Measurements from ENCODE around the gene TMED6. TPM values are rescaled to one million over a fixed set of nuclear protein-coding genes. Genes with fewer than 3 reads are reported as not detected.

Gene TMED6
- total RNA-seq, 2 donors from 2014 or later = 0.53 to 0.66 TPM

DNA sequence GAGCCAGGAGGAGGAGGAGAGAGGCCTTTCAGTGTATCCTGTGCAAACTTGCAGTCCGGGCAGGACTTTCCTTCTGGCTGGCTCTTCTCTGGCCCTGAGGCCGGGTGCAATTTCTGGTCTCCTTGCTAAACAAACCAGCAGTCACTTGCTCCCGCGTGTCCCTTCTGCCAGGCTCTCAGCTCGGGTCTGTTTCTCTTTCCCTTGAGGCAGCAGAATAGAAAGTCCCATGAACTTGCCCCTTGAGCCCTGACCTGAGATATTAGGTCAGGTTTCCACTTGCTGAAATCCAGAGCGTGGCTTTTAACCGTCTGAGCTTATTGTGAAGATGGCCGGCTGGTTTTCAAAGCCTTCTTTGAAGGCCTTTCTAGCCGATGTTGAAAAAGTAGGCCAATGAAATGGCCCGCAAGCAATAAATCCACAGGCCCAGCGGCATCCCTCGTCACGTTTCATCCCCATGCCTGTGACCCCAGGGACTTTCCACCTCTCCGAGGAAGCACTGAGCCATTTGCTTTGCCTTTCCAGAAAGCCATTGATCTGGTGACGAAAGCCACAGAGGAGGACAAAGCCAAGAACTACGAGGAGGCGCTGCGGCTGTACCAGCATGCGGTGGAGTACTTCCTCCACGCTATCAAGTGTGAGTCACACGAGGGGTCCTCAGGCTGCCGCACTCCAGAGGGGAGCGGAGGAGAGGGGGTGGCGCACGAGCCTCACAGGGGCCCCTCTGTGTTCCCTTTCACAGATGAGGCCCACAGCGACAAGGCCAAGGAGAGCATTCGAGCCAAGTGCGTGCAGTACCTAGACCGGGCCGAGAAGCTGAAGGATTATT, 35.9 kb downstream of the TMED6 start:
- Mint-ChIP-seq H3K27ac (no peak overlapping the region), H3K27me3 (ENCODE audit: insufficient read depth) (no peaks in the 10 kb centered on the region), H3K36me3 (ENCODE audit: low read depth) (peaks cover 43% of the 10 kb centered on the region), H3K9me3 (no peaks in the 10 kb centered on the region), H3K4me3 (no peak overlapping the region), H3K4me1 (peaks cover 5% of the 10 kb centered on the region)
- WGBS, 2 experiments (ENCODE audit: insufficient coverage in 1 of 2, insufficient read length in 1 of 2) = 93 to 94% methylated on average over 28 to 30 of the region's 30 CpGs
- Histone ChIP-seq H3K36me3 (ENCODE audit: control insufficient read depth, insufficient read depth, low read length) (peaks cover 54% of the 10 kb centered on the region), H3K4me3 (ENCODE audit: low read length) (no peak overlapping the region), H3K27me3 (ENCODE audit: control insufficient read depth, insufficient read depth, low read length, poor library complexity, severe bottlenecking) (no peaks in the 10 kb centered on the region), H3K27ac (ENCODE audit: low read depth, low read length) (no peak overlapping the region), H3K4me1 (ENCODE audit: control insufficient read depth, insufficient read depth, low read length) (no peaks in the 10 kb centered on the region), H3K9ac (ENCODE audit: extremely low read depth, low read length, poor library complexity, severe bottlenecking) (no peak overlapping the region), H3K9me3 (ENCODE audit: control insufficient read depth, low read length) (no peaks in the 10 kb centered on the region)
- no peak for DNase-seq
- TF ChIP-seq, protein P1, sequence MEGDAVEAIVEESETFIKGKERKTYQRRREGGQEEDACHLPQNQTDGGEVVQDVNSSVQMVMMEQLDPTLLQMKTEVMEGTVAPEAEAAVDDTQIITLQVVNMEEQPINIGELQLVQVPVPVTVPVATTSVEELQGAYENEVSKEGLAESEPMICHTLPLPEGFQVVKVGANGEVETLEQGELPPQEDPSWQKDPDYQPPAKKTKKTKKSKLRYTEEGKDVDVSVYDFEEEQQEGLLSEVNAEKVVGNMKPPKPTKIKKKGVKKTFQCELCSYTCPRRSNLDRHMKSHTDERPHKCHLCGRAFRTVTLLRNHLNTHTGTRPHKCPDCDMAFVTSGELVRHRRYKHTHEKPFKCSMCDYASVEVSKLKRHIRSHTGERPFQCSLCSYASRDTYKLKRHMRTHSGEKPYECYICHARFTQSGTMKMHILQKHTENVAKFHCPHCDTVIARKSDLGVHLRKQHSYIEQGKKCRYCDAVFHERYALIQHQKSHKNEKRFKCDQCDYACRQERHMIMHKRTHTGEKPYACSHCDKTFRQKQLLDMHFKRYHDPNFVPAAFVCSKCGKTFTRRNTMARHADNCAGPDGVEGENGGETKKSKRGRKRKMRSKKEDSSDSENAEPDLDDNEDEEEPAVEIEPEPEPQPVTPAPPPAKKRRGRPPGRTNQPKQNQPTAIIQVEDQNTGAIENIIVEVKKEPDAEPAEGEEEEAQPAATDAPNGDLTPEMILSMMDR (conservative IDR thresholded peaks at IDR 0.05) = no peak

GRCh38 chr16:69314534-69314933, 37.1 kb downstream of the TMED6 start:
- no peak overlapping the region for H3K4me3 Mint-ChIP-seq
- no peak for DNase-seq
- peaks cover 5% of the 10 kb centered on the region for H3K4me1 Mint-ChIP-seq
- H3K27ac ChIP-seq (ENCODE audit: low read depth, low read length) = no peak overlapping the region
- WGBS, 2 experiments (ENCODE audit: insufficient coverage in 1 of 2, insufficient read length in 1 of 2) = 92 to 96% methylated on average over 11 of the region's 11 CpGs
- H3K9me3 ChIP-seq (ENCODE audit: control insufficient read depth, low read length) = no peaks in the 10 kb centered on the region
- no peaks in the 10 kb centered on the region for H3K27me3 ChIP-seq (ENCODE audit: control insufficient read depth, insufficient read depth, low read length, poor library complexity, severe bottlenecking)
- H3K9me3 Mint-ChIP-seq = no peaks in the 10 kb centered on the region
- H3K9ac ChIP-seq (ENCODE audit: extremely low read depth, low read length, poor library complexity, severe bottlenecking) = no peak overlapping the region
- no peaks in the 10 kb centered on the region for H3K4me1 ChIP-seq (ENCODE audit: control insufficient read depth, insufficient read depth, low read length)
- H3K27ac Mint-ChIP-seq = peak overlapping the region; percentile 61
- H3K4me3 ChIP-seq (ENCODE audit: low read length) = no peak overlapping the region
- TF ChIP-seq, protein P1 (conservative IDR thresholded peaks at IDR 0.05) = no peak
- peaks cover 36% of the 10 kb centered on the region for H3K36me3 Mint-ChIP-seq (ENCODE audit: low read depth)
- peaks cover 46% of the 10 kb centered on the region for H3K36me3 ChIP-seq (ENCODE audit: control insufficient read depth, insufficient read depth, low read length)
- no peaks in the 10 kb centered on the region for H3K27me3 Mint-ChIP-seq (ENCODE audit: insufficient read depth)

- H3K36me3 ChIP-seq (ENCODE audit: control insufficient read depth, insufficient read depth, low read length) = peaks cover 35% of the 10 kb centered on the region
- Mint-ChIP-seq H3K36me3 (ENCODE audit: low read depth) (peaks cover 29% of the 10 kb centered on the region), H3K9me3 (no peaks in the 10 kb centered on the region), H3K4me1 (peaks cover 5% of the 10 kb centered on the region), H3K27me3 (ENCODE audit: insufficient read depth) (no peaks in the 10 kb centered on the region), H3K27ac (no peak overlapping the region), H3K4me3 (no peak overlapping the region)
- H3K27ac ChIP-seq (ENCODE audit: low read depth, low read length) = no peak overlapping the region
- H3K9me3 ChIP-seq (ENCODE audit: control insufficient read depth, low read length) = no peaks in the 10 kb centered on the region
- no peak overlapping the region for H3K9ac ChIP-seq (ENCODE audit: extremely low read depth, low read length, poor library complexity, severe bottlenecking)
- no peak for DNase-seq
- TF ChIP-seq, protein P1 (conservative IDR thresholded peaks at IDR 0.05) = no peak
- no peak overlapping the region for H3K4me3 ChIP-seq (ENCODE audit: low read length)
- 97 to 100% methylated on average over 5 of the region's 5 CpGs for WGBS, 2 experiments (ENCODE audit: insufficient coverage in 1 of 2, insufficient read length in 1 of 2)
- H3K27me3 ChIP-seq (ENCODE audit: control insufficient read depth, insufficient read depth, low read length, poor library complexity, severe bottlenecking) = no peaks in the 10 kb centered on the region
- no peaks in the 10 kb centered on the region for H3K4me1 ChIP-seq (ENCODE audit: control insufficient read depth, insufficient read depth, low read length)
Observed at GRCh38 chr16:69313469-69313868, 38.1 kb downstream of the TMED6 start.

Data from endodermal cell (in vitro differentiated cells).